Upper lobe of left lung (tissue), 4 donors: ENCODE measurements around the gene RNF39.

Source experiments
- CTCF ChIP-seq, 6 experiments: fragments of 450-650 bp in 4 of 6; fragments of 200-600 bp in 2 of 6; sonication (generic) in 2 of 6; IDR thresholded peaks; one replicate each; pipeline ENCODE4 v1.5.1; 2016 to 2019; ENCODE audit warnings: antibody characterized with exemption in 6 of 6
- POLR2A ChIP-seq, 4 donors: fragments of 450-650 bp; IDR thresholded peaks; one replicate each; pipeline ENCODE4 v1.5.1; 2016 to 2017; ENCODE audit warnings: antibody characterized with exemption in 4 of 4, mild to moderate bottlenecking in 2 of 4

- TF ChIP-seq CTCF (IDR thresholded peaks at IDR 0.05): no peak
- TF ChIP-seq POLR2A (IDR thresholded peaks at IDR 0.05): no peak
These were observed 41.2 kb upstream of the RNF39 start for GRCh38 chr6:30116724-30117123.
